Kidney epithelial cell (primary cell): ENCODE measurements around the gene LYRM1. TPM values are rescaled to one million over a fixed set of nuclear protein-coding genes. Genes with fewer than 3 reads are reported as not detected.

Source experiments
- DNase-seq: peaks from one replicate; pipeline ENCODE4 v3.0.0-alpha.2; 2010; ENCODE audit warnings: low read depth
- H3K27me3 ChIP-seq: 2 replicates; pipeline ENCODE4 v1.6.0; 2011; ENCODE audit warnings: low read length; ENCODE audit not compliant: control insufficient read depth, insufficient read depth
- H3K36me3 ChIP-seq: 2 replicates; pipeline ENCODE4 v1.5.1; 2011; ENCODE audit warnings: low read length; ENCODE audit not compliant: control insufficient read depth, insufficient read depth
- H3K4me3 ChIP-seq: 2 replicates; pipeline ENCODE4 v1.5.1; 2011; ENCODE audit warnings: low read depth, mild to moderate bottlenecking, control low read depth, low read length
- CTCF ChIP-seq: IDR thresholded peaks from 2 replicates; pipeline ENCODE4 v1.5.1; 2011; ENCODE audit warnings: mild to moderate bottlenecking, moderate library complexity, low read length, control low read depth, inconsistent platforms; ENCODE audit not compliant: insufficient read depth, poor library complexity, severe bottlenecking
- total RNA-seq: library from RNA; depleted of rRNA; stranded (reverse); fragments of >200 nt; gene quantifications from 2 replicates; pipeline ENCODE4 v1.2.3, GENCODE V29; 2015

The LYRM1 gene
- total RNA-seq, 1 donor from 2014 or later, result 64.8 TPM

- TF ChIP-seq CTCF, result no peak
- Histone ChIP-seq H3K4me3 (no peak overlapping the region), H3K36me3 (no peaks in the 10 kb centered on the region), H3K27me3 (no peaks in the 10 kb centered on the region)
- no peak for DNase-seq
Measured at GRCh38 chr16:20881503-20881878, 19.1 kb upstream of the LYRM1 start.

GRCh38 chr16:20883554-20884239 lies 16.9 kb upstream of the LYRM1 start:
- no peak for DNase-seq
- no peak for TF ChIP-seq CTCF
- no peaks in the 10 kb centered on the region for H3K36me3 ChIP-seq
- H3K4me3 ChIP-seq, result no peak overlapping the region
- H3K27me3 ChIP-seq, result no peaks in the 10 kb centered on the region

- no peak for TF ChIP-seq CTCF
- DNase-seq, result no peak
- H3K4me3 ChIP-seq, result no peak overlapping the region
- H3K36me3 ChIP-seq, result no peaks in the 10 kb centered on the region
- no peaks in the 10 kb centered on the region for H3K27me3 ChIP-seq
Measured at GRCh38 chr16:20884240-20884556, 16.4 kb upstream of the LYRM1 start.

GRCh38 chr16:20886320-20886719 lies 14.3 kb upstream of the LYRM1 start:
- TF ChIP-seq CTCF, result no peak
- Histone ChIP-seq H3K27me3 (no peaks in the 10 kb centered on the region), H3K36me3 (no peaks in the 10 kb centered on the region), H3K4me3 (no peak overlapping the region)
- no peak for DNase-seq

- no peak for DNase-seq
- H3K27me3 ChIP-seq, result no peaks in the 10 kb centered on the region
- TF ChIP-seq CTCF, result no peak
- no peak overlapping the region for H3K4me3 ChIP-seq
- H3K36me3 ChIP-seq, result no peaks in the 10 kb centered on the region
Measured at GRCh38 chr16:20887207-20887606, 13.4 kb upstream of the LYRM1 start.

- H3K36me3 ChIP-seq, result peaks cover 4% of the 10 kb centered on the region
Measured at GRCh38 chr16:20889625-20890275, 10.8 kb upstream of the LYRM1 start.

More at GRCh38 chr16:20889625-20890275, 10.8 kb upstream of the LYRM1 start:
- no peak for DNase-seq
- Histone ChIP-seq H3K27me3 (no peaks in the 10 kb centered on the region), H3K4me3 (no peak overlapping the region)
- no peak for TF ChIP-seq CTCF
